Uterus (tissue), 4 donors: Measurements from ENCODE around the gene CLDN22. TPM values are rescaled to one million over a fixed set of nuclear protein-coding genes. Genes with fewer than 3 reads are reported as not detected.

ENCODE experiments used
- DNase-seq, 2 donors: peaks; one replicate each; pipeline ENCODE4 v3.0.0-alpha.2; 2019 to 2020
- H3K27ac ChIP-seq, 2 donors: fragments of 200-600 bp; sonication (generic); 1 replicate in 1 of 2; 2 replicates in 1 of 2; pipeline ENCODE4 v1.5.1; 2016 to 2018
- H3K27me3 ChIP-seq, 2 donors: fragments of 200-600 bp; sonication (generic); one replicate each; pipeline ENCODE4 v1.5.1; 2018 to 2019; ENCODE audit warnings: control low read depth in 1 of 2
- H3K36me3 ChIP-seq, 2 donors: fragments of 200-600 bp; sonication (generic); one replicate each; pipeline ENCODE4 v1.5.1; 2019; ENCODE audit warnings: control low read depth in 1 of 2
- H3K4me1 ChIP-seq, 2 donors: fragments of 200-600 bp; sonication (generic); one replicate each; pipeline ENCODE4 v1.5.1; 2018 to 2019; ENCODE audit warnings: control low read depth in 1 of 2
- H3K4me3 ChIP-seq, 2 donors: fragments of 200-600 bp; sonication (generic); 1 replicate in 1 of 2; 2 replicates in 1 of 2; pipeline ENCODE4 v1.5.1; 2018 to 2019; ENCODE audit warnings: mild to moderate bottlenecking in 1 of 2
- H3K9me3 ChIP-seq, 2 donors: fragments of 200-600 bp; sonication (generic); one replicate each; pipeline ENCODE4 v1.5.1; 2019; ENCODE audit warnings: control low read depth in 1 of 2
- POLR2A ChIP-seq, 2 donors: fragments of 450-650 bp; IDR thresholded peaks; one replicate each; pipeline ENCODE4 v1.6.1; 2016; ENCODE audit warnings: antibody characterized with exemption in 2 of 2, mild to moderate bottlenecking in 1 of 2, moderate library complexity in 1 of 2
- intact Hi-C: fragments of 100-400 bp; cut with DNase I; formaldehyde crosslinking; loops from one replicate; pipeline ENCODE4 v1.15.1; 2023; ENCODE audit warnings: low total_unique reads
- total RNA-seq, 4 donors: library from RNA; depleted of rRNA in 3 of 4; stranded (reverse); fragments of >200 nt in 3 of 4; gene quantifications; one replicate each; pipeline versions ENCODE4 v1.1.0 to v1.2.4, GENCODE V29; 2014 to 2023
- TF ChIP-seq, protein P1 (sequence below), 4 experiments: fragments of 200-600 bp in 2 of 4; fragments of 450-650 bp in 2 of 4; sonication (generic) in 2 of 4; IDR thresholded peaks; one replicate each; pipeline ENCODE4 v1.5.1; 2016 to 2019; ENCODE audit warnings: antibody characterized with exemption in 4 of 4, mild to moderate bottlenecking in 2 of 4, moderate library complexity in 1 of 4
- donor health status: DM: yes; HTN: yes; CAD: no.

The CLDN22 gene
- total RNA-seq = 1 to 10 TPM in 2 of 4 donors, not detected in 2; 1.0 to 3.5 TPM

DNA sequence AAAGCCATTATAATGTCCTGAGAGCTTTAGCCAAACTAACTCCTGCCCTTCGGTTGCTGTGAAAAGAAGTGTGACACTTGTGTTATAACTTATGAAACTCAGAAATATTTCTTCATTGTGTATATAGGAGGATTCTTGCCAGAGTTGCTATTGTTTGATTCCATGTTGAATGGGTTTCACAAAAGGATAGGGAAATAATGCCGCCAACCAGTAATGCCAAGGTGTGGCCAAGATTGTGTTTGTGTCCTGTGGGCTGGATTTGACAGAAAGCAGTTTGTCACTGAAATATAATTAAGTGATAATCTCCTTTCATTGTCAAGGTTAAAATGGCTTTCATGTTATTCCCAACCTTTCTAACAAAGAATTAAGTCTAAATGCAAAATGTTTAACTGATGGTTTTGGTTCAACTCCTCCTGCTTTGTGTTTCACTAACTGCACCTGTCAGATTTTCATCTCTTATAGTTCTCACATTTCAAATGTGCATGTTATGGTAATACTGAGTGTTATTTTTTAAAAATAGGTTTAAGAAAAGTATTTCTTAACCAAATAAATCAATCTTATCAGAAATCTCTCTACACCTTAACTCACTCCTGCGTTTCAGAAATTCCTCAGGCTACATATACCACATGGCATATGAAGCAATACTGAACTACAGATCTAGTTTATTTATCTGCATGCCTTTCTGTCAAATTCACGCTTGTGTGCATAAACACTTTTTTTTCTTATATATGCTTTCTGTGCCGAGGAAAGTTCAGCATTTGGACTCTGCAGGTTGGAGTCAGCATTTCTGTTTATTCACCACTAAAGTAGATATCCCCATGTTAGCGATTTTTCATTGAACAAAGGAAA is at the start of gene CLDN22:
CLDN22 (minus strand) TSS at position 66 of the 849 bp plus-strand sequence; CDS start at position 8, 58 bp downstream.
- no peak within 1 kb of the TSS for H3K27ac ChIP-seq
- no peaks in the 10 kb centered on the region for H3K4me1 ChIP-seq
- H3K9me3 ChIP-seq = no peaks in the 10 kb centered on the region
- intact Hi-C loops = no loop called here
- H3K27me3 ChIP-seq = no peaks in the 10 kb centered on the region
- no peak for DNase-seq
- H3K4me3 ChIP-seq = no peak within 1 kb of the TSS
- TF ChIP-seq, protein P1, sequence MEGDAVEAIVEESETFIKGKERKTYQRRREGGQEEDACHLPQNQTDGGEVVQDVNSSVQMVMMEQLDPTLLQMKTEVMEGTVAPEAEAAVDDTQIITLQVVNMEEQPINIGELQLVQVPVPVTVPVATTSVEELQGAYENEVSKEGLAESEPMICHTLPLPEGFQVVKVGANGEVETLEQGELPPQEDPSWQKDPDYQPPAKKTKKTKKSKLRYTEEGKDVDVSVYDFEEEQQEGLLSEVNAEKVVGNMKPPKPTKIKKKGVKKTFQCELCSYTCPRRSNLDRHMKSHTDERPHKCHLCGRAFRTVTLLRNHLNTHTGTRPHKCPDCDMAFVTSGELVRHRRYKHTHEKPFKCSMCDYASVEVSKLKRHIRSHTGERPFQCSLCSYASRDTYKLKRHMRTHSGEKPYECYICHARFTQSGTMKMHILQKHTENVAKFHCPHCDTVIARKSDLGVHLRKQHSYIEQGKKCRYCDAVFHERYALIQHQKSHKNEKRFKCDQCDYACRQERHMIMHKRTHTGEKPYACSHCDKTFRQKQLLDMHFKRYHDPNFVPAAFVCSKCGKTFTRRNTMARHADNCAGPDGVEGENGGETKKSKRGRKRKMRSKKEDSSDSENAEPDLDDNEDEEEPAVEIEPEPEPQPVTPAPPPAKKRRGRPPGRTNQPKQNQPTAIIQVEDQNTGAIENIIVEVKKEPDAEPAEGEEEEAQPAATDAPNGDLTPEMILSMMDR (IDR thresholded peaks at IDR 0.05) = no peak
- no peak for TF ChIP-seq POLR2A (IDR thresholded peaks at IDR 0.05)
- no peaks in the 10 kb centered on the region for H3K36me3 ChIP-seq

- intact Hi-C loops = no loop called here
- Histone ChIP-seq H3K27ac (no peak overlapping the region), H3K27me3 (no peaks in the 10 kb centered on the region)
Observed at GRCh38 chr4:183369073-183369472, 49.0 kb upstream of the CLDN22 start.

DNA sequence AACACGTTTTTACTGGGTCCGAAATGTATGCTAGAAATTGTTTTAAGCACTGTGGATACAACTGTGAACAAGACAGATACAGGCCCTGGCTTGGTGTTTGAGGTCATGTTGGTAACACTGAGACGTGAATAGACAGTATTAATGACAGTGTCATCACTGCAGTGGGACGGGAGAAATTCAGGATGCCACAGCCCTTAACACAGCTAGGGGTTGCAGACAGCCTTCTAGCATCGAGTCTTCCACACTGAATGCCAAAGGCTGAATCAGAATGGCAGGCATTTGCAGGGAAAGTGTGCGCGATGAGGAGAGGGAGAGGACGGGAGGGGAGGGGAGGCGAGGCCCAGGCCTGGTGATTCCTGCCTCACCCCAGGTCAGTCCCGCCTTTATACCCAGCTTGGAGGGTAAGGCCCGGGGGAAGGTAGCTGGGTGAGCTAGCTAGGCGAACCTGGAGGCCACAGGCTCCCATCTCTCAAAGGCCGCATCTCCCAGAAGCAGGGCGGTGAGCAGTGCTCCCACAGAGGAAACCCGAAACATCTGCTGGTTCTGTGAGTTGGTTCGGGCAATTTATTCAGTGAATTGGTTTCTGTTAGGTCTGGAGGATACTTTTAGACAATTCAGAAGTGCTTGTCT is 46.2 kb upstream of the CLDN22 start:
- no peaks in the 10 kb centered on the region for H3K4me1 ChIP-seq
- intact Hi-C loops = no loop called here
- TF ChIP-seq, protein P1 (IDR thresholded peaks at IDR 0.05) = no peak
- TF ChIP-seq POLR2A (IDR thresholded peaks at IDR 0.05) = no peak
- H3K4me3 ChIP-seq = no peak overlapping the region
- no peak overlapping the region for H3K27ac ChIP-seq
- H3K9me3 ChIP-seq = no peaks in the 10 kb centered on the region
- H3K36me3 ChIP-seq = no peaks in the 10 kb centered on the region
- no peaks in the 10 kb centered on the region for H3K27me3 ChIP-seq
- no peak for DNase-seq

More at GRCh38 chr4:183369073-183369472, 49.0 kb upstream of the CLDN22 start:
- no peak for DNase-seq
- H3K4me1 ChIP-seq = no peaks in the 10 kb centered on the region
- no peak for TF ChIP-seq POLR2A (IDR thresholded peaks at IDR 0.05)
- TF ChIP-seq, protein P1 (IDR thresholded peaks at IDR 0.05) = no peak
- no peaks in the 10 kb centered on the region for H3K9me3 ChIP-seq
- no peak overlapping the region for H3K4me3 ChIP-seq
- H3K36me3 ChIP-seq = no peaks in the 10 kb centered on the region

GRCh38 chr4:183364025-183364424 is 43.9 kb upstream of the CLDN22 start:
- no peak overlapping the region for H3K4me3 ChIP-seq
- no peak for TF ChIP-seq POLR2A (IDR thresholded peaks at IDR 0.05)
- TF ChIP-seq, protein P1 (IDR thresholded peaks at IDR 0.05) = no peak
- H3K9me3 ChIP-seq = no peaks in the 10 kb centered on the region
- intact Hi-C loops = no loop called here
- H3K27me3 ChIP-seq = no peaks in the 10 kb centered on the region
- DNase-seq = no peak
- no peaks in the 10 kb centered on the region for H3K4me1 ChIP-seq
- H3K27ac ChIP-seq = no peak overlapping the region
- no peaks in the 10 kb centered on the region for H3K36me3 ChIP-seq
